CD4-positive, CD25-positive, alpha-beta regulatory T cell (primary cell): Measurements from ENCODE around the gene TTC7B. TPM values are rescaled to one million over a fixed set of nuclear protein-coding genes. Genes with fewer than 3 reads are reported as not detected.

ENCODE experiments used
- ATAC-seq, 2 donors: fragments of 150-1000 bp; cut with Tn5 transposase; one replicate each; pipeline ENCODE4 v1.10.0; 2021; ENCODE audit warnings: low read depth in 2 of 2, moderate number of reproducible peaks in 2 of 2, moderate library complexity in 1 of 2
- DNase-seq, 3 donors: peaks; one replicate each; pipeline versions ENCODE4 v3.0.0 to v3.0.0-alpha.2; 2012 to 2022; ENCODE audit warnings: mixed read lengths in 1 of 3
- H3K27ac ChIP-seq: one replicate; pipeline ENCODE4 v1.7.0; 2013; ENCODE audit warnings: mild to moderate bottlenecking, low read length; ENCODE audit not compliant: insufficient read depth, poor library complexity, severe bottlenecking
- H3K27me3 ChIP-seq: one replicate; pipeline ENCODE4 v1.7.0; 2013; ENCODE audit warnings: low read length; ENCODE audit not compliant: control insufficient read depth, insufficient read depth
- H3K36me3 ChIP-seq: one replicate; pipeline ENCODE4 v1.7.0; 2013; ENCODE audit warnings: mild to moderate bottlenecking, low read length, moderate library complexity; ENCODE audit not compliant: control insufficient read depth, insufficient read depth
- H3K4me1 ChIP-seq: 2 replicates; pipeline ENCODE4 v1.7.0; 2013; ENCODE audit warnings: mild to moderate bottlenecking, low read length; ENCODE audit not compliant: insufficient read depth, control insufficient read depth, poor library complexity, severe bottlenecking
- H3K4me3 ChIP-seq: one replicate; pipeline ENCODE4 v1.7.0; 2013; ENCODE audit warnings: low read depth, mild to moderate bottlenecking, low read length, moderate library complexity
- H3K9me3 ChIP-seq, 2 experiments: 1 replicate in 1 of 2; 2 replicates in 1 of 2; pipeline ENCODE4 v1.7.0; 2013; ENCODE audit warnings: low read length in 2 of 2, mild to moderate bottlenecking in 1 of 2, moderate library complexity in 1 of 2; ENCODE audit not compliant: control insufficient read depth in 2 of 2
- H3K27ac Mint-ChIP-seq, 3 donors: one replicate each; pipeline ENCODE4 v1.8.0; 2020 to 2022; ENCODE audit warnings: mild to moderate bottlenecking in 3 of 3, mixed read lengths in 3 of 3, moderate library complexity in 2 of 3
- H3K27me3 Mint-ChIP-seq: one replicate; pipeline ENCODE4 v1.8.0; 2022; ENCODE audit warnings: mild to moderate bottlenecking, mixed read lengths
- H3K36me3 Mint-ChIP-seq: one replicate; pipeline ENCODE4 v1.8.0; 2020; ENCODE audit warnings: mixed read lengths
- H3K4me1 Mint-ChIP-seq, 4 donors: one replicate each; pipeline ENCODE4 v1.8.0; 2020 to 2022; ENCODE audit warnings: mixed read lengths in 4 of 4, mild to moderate bottlenecking in 1 of 4
- H3K4me3 Mint-ChIP-seq, 4 donors: one replicate each; pipeline ENCODE4 v1.8.0; 2020 to 2022; ENCODE audit warnings: mild to moderate bottlenecking in 4 of 4, mixed read lengths in 4 of 4, moderate library complexity in 3 of 4
- H3K9me3 Mint-ChIP-seq, 7 donors: one replicate each; pipeline ENCODE4 v1.8.0; 2020 to 2022; ENCODE audit warnings: mixed read lengths in 7 of 7, mild to moderate bottlenecking in 3 of 7, moderate library complexity in 2 of 7
- polyA plus RNA-seq, 4 donors: library from polyadenylated mRNA; unstranded; fragments of 300-500 nt; fragmentation: Illumina TruSeq; gene quantifications; one replicate each; pipeline ENCODE4 v1.2.3, GENCODE V29; 2021
- total RNA-seq: library from RNA; stranded (reverse); gene quantifications from one replicate; pipeline ENCODE4 v1.2.3, GENCODE V29; 2022

TTC7B gene
- total and polyA plus RNA-seq, 5 donors from 2014 or later, result 0.88 to 7.8 (median 1.0) TPM

- H3K4me1 ChIP-seq, result no peaks in the 10 kb centered on the region
- Mint-ChIP-seq H3K9me3 (no peaks in the 10 kb centered on the region), H3K27ac (no peak overlapping the region), H3K4me1 (no peaks in the 10 kb centered on the region), H3K36me3 (no peaks in the 10 kb centered on the region), H3K27me3 (no peaks in the 10 kb centered on the region), H3K4me3 (no peak overlapping the region)
- no peaks in the 10 kb centered on the region for H3K36me3 ChIP-seq
- no peak for DNase-seq
- no peaks in the 10 kb centered on the region for H3K9me3 ChIP-seq
- no peak overlapping the region for H3K4me3 ChIP-seq
- H3K27ac ChIP-seq, result no peak overlapping the region
- no peaks in the 10 kb centered on the region for H3K27me3 ChIP-seq
- ATAC-seq, result no peak
These were observed 238.5 kb downstream of the TTC7B start for GRCh38 chr14:90577661-90578282.

DNA sequence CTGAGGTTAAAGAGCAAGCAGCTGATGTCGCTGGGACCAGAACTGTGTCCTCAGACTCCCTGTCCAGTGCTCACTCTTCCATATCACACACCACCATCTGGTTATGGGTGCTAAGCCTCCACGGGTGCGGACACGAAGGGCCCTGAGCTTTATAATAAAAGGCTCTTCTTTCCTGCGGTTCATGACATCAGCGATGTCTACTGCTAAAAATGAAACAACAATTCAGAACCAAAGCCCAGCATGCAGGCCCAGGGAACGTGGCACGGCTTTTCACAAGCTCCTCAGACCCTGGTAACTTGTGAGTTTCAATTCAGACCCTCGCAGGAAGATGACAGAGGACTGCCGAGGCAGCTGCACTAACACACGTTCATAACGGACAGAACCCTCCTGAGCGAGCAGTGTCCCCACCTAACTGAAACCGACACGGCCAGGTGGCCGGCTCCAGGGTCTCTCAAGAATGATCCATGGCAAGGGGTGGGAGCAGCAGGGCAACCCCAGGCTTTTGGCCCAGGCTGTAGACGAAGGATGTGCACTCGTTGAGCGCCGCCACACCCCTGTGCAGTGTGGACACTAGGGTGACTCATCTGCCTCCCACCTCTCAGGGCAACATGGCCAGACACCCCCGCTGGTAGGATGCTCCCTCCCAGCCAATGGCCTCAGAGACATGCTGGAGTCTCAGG lies 239.1 kb downstream of the TTC7B start:
- Mint-ChIP-seq H3K9me3 (no peaks in the 10 kb centered on the region), H3K4me3 (no peak overlapping the region), H3K36me3 (no peaks in the 10 kb centered on the region), H3K4me1 (no peaks in the 10 kb centered on the region), H3K27me3 (no peaks in the 10 kb centered on the region), H3K27ac (no peak overlapping the region)
- no peaks in the 10 kb centered on the region for H3K27me3 ChIP-seq
- no peak overlapping the region for H3K27ac ChIP-seq
- no peak for ATAC-seq
- no peak overlapping the region for H3K4me3 ChIP-seq
- no peaks in the 10 kb centered on the region for H3K9me3 ChIP-seq
- DNase-seq, result no peak
- H3K4me1 ChIP-seq, result no peaks in the 10 kb centered on the region
- no peaks in the 10 kb centered on the region for H3K36me3 ChIP-seq

DNA sequence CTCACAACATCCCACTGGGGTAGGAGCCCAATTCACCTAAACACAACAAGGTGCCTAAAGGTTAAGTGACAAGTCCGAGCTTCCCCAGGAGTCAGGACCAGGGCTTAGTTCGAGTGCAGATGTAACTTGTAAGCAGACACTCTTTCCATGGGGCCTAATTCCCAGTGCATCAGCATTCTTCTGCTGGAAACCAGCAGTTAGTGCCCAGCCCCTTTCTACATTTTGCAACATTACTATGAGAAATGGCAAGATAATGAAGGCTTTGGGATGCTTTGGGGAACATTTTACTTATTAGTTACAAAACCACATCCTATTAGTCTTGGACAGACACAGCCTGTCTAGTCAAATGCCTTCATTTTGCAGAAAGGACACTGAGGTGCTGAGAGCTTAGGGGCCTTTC lies 239.6 kb downstream of the TTC7B start:
- no peak for DNase-seq
- Mint-ChIP-seq H3K4me1 (no peaks in the 10 kb centered on the region), H3K4me3 (no peak overlapping the region), H3K27me3 (no peaks in the 10 kb centered on the region), H3K36me3 (no peaks in the 10 kb centered on the region), H3K9me3 (no peaks in the 10 kb centered on the region), H3K27ac (no peak overlapping the region)
- Histone ChIP-seq H3K4me1 (no peaks in the 10 kb centered on the region), H3K4me3 (no peak overlapping the region), H3K9me3 (no peaks in the 10 kb centered on the region), H3K36me3 (no peaks in the 10 kb centered on the region), H3K27ac (no peak overlapping the region), H3K27me3 (no peaks in the 10 kb centered on the region)
- no peak for ATAC-seq

DNA sequence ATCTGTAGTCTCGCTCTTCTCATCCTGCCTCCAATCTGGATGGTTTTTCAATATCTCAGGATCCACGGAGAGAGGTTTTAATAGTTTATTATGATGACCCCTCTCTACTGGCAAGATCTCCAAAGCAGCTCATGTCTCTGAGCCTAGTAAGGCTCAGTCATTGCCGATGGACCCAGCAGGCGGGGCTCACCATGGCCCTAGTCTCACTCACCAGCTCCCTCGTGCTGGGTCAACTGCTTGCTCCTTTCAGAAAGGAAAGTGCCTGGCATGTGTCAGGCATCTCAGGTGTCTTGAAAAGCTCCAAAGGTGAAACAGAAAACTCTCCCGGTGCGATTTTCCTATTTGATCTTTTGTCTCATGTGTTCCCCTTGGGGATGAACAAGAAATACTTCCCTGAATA lies 240.4 kb downstream of the TTC7B start:
- Mint-ChIP-seq H3K4me3 (no peak overlapping the region), H3K27ac (no peak overlapping the region), H3K36me3 (no peaks in the 10 kb centered on the region), H3K4me1 (no peaks in the 10 kb centered on the region), H3K27me3 (no peaks in the 10 kb centered on the region), H3K9me3 (no peaks in the 10 kb centered on the region)
- no peaks in the 10 kb centered on the region for H3K27me3 ChIP-seq
- H3K36me3 ChIP-seq, result no peaks in the 10 kb centered on the region
- no peak overlapping the region for H3K4me3 ChIP-seq
- no peak overlapping the region for H3K27ac ChIP-seq
- DNase-seq (no peak), ATAC-seq (no peak)
- no peaks in the 10 kb centered on the region for H3K4me1 ChIP-seq
- no peaks in the 10 kb centered on the region for H3K9me3 ChIP-seq

DNA sequence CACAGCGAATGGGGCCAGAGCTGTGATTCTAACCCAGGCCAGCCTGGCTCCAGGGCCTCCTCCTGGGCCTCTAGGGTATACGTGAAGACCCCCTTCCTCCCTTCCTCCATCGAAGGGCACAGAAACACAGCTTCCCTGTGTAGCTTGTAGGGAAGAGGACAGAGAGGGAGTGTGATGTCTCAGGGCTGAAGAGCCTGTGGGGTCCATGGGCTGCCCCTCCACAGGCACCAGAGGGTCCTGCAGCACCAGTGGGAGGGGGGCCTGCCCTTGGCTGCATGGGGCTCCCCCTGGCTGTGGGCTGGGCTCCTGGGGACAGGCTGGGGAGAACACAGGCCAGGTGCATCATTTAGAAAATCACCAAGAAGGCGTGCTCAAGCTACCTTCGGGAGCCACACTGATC lies 240.9 kb downstream of the TTC7B start:
- no peak overlapping the region for H3K4me3 ChIP-seq
- DNase-seq, result no peak
- no peaks in the 10 kb centered on the region for H3K36me3 Mint-ChIP-seq

GRCh38 chr14:90574188-90575131 lies 241.8 kb downstream of the TTC7B start:
- DNase-seq (no peak), ATAC-seq (no peak)
- H3K4me1 Mint-ChIP-seq, result no peaks in the 10 kb centered on the region
- no peaks in the 10 kb centered on the region for H3K27me3 Mint-ChIP-seq
- no peaks in the 10 kb centered on the region for H3K9me3 Mint-ChIP-seq
- Histone ChIP-seq H3K27me3 (no peaks in the 10 kb centered on the region), H3K27ac (no peak overlapping the region), H3K4me1 (no peaks in the 10 kb centered on the region), H3K4me3 (no peak overlapping the region), H3K36me3 (no peaks in the 10 kb centered on the region), H3K9me3 (no peaks in the 10 kb centered on the region)
- no peak overlapping the region for H3K4me3 Mint-ChIP-seq
- H3K36me3 Mint-ChIP-seq, result no peaks in the 10 kb centered on the region
- peak overlapping the region in 2 of 3 donors; percentile 1 to 6 for H3K27ac Mint-ChIP-seq

More for the DNA sequence above, 240.9 kb downstream of the TTC7B start:
- H3K27me3 Mint-ChIP-seq, result no peaks in the 10 kb centered on the region
- no peaks in the 10 kb centered on the region for H3K9me3 Mint-ChIP-seq
- no peaks in the 10 kb centered on the region for H3K27me3 ChIP-seq
- H3K4me3 Mint-ChIP-seq, result no peak overlapping the region
- H3K36me3 ChIP-seq, result no peaks in the 10 kb centered on the region
- no peak overlapping the region for H3K27ac ChIP-seq
- H3K4me1 Mint-ChIP-seq, result no peaks in the 10 kb centered on the region
- no peaks in the 10 kb centered on the region for H3K4me1 ChIP-seq
- ATAC-seq, result no peak
- no peaks in the 10 kb centered on the region for H3K9me3 ChIP-seq
- no peak overlapping the region for H3K27ac Mint-ChIP-seq

DNA sequence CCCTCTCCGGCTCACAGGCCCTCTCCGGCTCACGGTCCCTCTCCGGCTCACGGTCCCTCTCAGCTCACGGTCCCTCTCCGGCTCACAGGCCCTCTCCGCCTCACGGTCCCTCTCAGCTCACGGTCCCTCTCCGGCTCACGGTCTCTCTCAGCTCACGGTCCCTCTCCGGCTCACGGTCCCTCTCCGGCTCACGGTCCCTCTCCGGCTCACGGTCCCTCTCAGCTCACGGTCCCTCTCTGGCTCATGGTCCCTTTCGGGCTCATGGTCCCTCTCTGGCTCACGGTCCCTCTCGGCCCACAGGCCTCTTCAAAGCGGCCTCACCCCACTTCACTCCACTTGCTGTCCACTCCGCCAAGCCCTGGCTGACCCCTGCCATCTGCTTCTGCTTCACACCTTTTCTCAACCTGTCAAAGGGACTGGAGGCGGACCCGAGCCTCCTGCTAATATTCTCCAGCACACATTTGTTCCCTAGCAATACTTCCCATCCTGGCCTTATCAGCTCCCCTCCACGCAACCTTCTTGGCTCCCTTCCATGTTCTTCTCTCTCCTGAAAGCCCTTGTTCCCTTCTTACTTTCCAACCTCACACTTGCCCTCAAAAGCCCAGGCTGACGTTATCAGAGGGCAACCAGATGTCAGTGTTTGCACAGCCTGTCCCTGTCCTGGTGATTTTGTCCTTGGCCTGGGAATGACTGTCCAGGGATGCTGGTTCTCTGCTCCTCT lies 242.7 kb downstream of the TTC7B start:
- no peak for ATAC-seq

More for the DNA sequence above, 242.7 kb downstream of the TTC7B start:
- Histone ChIP-seq H3K9me3 (no peaks in the 10 kb centered on the region), H3K27ac (no peak overlapping the region), H3K4me3 (no peak overlapping the region), H3K27me3 (no peaks in the 10 kb centered on the region), H3K36me3 (no peaks in the 10 kb centered on the region), H3K4me1 (no peaks in the 10 kb centered on the region)
- H3K4me3 Mint-ChIP-seq, result no peak overlapping the region
- H3K27me3 Mint-ChIP-seq, result peaks cover under 1% of the 10 kb centered on the region
- no peaks in the 10 kb centered on the region for H3K9me3 Mint-ChIP-seq
- H3K27ac Mint-ChIP-seq, result no peak overlapping the region
- DNase-seq, result no peak
- H3K4me1 Mint-ChIP-seq, result no peaks in the 10 kb centered on the region
- no peaks in the 10 kb centered on the region for H3K36me3 Mint-ChIP-seq
